GM10847 (cell line): ENCODE data around the gene PELI3.

ENCODE experiments used
- POLR2A ChIP-seq: IDR thresholded peaks from 2 replicates; pipeline ENCODE4 v1.6.1; 2011; ENCODE audit not compliant: insufficient read length; ENCODE audit errors: extremely low read depth

Gene PELI3

GRCh38 chr11:66479394-66480116 is 12.8 kb downstream of the PELI3 start:
- no peak for TF ChIP-seq POLR2A

DNA sequence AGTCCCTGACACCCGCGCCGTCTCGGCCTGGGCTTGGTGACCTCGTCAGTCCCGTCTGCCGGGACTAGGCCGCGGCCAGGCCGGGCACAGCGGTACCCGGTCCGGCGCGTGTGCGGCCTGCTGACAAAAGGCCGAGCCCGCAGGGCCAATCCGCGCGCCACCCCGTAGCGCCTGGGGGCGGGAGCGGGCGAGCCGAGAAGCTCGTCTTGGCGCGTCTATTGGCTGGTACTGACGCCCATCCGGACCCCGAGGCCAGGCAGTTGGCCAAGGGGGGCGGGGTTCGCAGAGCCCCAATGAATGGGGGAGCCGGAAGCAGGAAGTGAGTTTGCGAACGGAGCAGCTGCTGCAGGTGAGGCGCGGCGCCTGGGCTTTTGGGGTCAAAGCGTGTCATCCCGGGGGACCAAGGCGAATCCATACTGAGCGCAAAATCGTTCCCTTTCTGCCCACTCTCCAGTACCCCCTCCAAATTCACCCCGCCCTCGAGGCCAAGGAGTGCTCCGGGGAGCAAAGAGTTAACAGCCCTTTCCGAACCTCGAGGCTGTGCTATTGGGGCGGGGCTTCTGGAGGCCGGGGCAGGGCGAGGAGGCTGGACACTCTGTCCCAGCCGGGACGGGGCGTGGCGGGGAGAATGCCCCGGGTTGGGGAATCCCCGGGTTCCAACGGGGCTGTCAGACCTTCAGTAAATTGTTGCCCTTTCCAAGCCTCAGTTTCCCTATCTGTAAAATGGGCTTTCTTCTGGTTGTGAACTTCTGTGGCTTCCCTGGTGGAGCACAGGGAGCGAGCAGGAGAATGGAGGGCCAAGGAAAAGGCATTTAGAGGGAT is 13.6 kb downstream of the PELI3 start, which contains the start of gene DPP3:
Gene DPP3, plus strand, starts transcription at position 318 of the 822 bp plus-strand sequence. CDS start 1,767 bp downstream, outside the sequence.
- TF ChIP-seq POLR2A: peak; percentile 80

DNA sequence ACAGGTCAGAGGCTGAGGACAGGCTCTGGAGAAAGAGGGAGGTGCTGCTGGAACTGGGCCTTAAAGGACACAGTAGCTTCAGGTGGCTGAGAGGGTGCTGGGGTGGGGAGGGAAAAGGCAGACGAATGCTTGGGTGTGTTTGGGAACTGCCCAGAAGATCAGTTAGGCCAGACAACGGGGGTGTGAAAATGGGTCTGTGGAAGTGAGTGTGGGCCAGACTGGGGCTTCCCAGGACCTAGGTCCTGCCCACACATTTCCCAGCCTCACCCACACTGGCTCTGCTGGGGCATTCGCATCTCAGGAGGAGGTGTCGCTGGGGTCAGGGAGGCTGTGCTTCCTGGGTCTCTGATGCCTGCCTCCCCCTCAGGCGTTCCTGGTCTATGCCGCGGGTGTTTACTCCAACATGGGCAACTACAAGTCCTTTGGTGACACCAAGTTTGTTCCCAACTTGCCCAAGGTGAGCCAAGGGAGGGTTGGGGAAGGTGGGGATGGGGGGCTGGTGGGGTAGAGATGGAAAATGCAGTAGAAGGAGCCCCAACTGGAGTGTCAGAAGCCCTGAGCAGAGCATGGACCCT is 18.2 kb downstream of the PELI3 start:
- no peak for TF ChIP-seq POLR2A

DNA sequence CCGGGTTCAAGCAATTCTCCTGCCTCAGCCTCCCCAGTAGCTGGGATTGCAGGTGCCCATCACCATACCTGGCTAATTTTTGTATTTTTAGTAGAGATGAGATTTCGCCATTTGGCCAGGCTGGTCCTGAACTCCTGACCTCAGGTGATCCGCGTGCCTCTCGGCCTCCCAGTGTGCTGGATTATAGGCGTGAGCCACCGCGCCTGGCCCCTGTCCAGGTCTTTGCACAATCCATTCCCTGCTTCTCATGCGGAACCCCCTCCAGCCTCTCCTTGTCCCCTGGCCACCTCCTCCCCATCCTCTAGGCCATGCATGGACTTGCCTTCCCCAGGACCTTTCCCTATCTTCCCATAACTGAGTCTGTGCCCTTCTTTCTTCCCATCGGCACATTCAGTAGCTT is 22.3 kb downstream of the PELI3 start:
- no peak for TF ChIP-seq POLR2A

- no peak for TF ChIP-seq POLR2A
These were observed 22.9 kb downstream of the PELI3 start for GRCh38 chr11:66489636-66490035.

GRCh38 chr11:66491315-66491935 is 24.7 kb downstream of the PELI3 start:
- TF ChIP-seq POLR2A: no peak

- TF ChIP-seq POLR2A: no peak
These were observed 25.6 kb downstream of the PELI3 start for GRCh38 chr11:66492161-66492865.

- no peak for TF ChIP-seq POLR2A
These were observed 26.4 kb downstream of the PELI3 start for GRCh38 chr11:66493130-66493529.

DNA sequence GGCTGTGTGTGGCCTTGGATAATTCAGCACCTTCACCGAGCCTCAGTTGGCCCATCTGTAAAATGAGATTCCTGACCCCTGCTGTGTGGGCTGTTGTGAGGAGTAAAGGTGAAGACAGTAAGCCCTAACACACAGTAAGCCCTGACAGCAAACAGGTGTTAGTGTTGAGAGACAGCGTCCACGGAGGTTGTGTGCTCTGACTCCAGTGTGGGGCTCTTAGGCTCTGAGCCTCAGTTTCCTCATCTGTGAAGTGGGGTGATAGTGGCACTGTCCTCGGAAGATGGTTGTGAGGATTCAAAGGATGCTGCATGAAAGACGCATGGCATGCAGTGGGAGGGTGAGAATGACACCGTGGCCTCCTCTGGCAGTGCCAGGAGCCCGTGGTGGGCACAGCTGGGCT is 27.8 kb downstream of the PELI3 start:
- TF ChIP-seq POLR2A: no peak

DNA sequence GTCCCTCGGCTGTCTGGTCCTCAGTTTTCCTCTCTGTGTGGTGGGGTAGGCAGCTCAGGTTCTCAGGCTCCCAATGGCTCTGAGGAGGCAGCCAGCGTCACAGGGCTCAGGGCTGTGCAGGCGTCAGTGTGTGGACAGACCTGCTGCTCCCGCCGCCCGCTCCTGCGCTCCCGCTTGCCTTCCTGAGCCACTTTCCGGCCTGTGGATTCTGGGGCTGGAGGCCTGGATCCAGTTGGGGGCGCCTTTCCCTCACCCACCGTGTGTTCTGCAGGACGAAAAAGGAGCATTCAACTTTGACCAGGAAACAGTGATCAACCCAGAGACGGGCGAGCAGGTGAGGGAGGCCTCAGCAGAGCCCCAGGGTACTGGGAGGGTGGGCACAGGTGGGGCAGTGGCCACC is 28.2 kb downstream of the PELI3 start:
- TF ChIP-seq POLR2A: no peak

DNA sequence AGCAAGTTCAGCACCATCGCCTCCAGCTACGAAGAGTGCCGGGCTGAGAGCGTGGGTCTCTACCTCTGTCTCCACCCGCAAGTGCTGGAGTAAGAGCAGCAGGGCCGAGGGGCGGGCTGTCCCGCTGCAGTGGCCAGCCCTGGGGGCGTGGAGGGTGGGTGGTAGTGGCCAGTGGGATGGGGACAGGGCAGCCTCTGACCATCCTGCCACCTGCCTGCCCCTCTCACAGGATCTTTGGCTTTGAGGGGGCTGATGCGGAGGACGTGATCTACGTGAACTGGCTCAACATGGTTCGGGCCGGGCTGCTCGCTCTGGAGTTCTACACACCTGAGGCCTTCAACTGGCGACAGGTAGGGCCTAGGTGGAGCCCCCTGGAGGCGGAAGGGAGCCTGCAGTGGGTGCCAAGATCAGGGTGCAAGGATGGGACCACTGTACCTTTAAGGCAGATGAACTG is 28.7 kb downstream of the PELI3 start:
- no peak for TF ChIP-seq POLR2A

DNA sequence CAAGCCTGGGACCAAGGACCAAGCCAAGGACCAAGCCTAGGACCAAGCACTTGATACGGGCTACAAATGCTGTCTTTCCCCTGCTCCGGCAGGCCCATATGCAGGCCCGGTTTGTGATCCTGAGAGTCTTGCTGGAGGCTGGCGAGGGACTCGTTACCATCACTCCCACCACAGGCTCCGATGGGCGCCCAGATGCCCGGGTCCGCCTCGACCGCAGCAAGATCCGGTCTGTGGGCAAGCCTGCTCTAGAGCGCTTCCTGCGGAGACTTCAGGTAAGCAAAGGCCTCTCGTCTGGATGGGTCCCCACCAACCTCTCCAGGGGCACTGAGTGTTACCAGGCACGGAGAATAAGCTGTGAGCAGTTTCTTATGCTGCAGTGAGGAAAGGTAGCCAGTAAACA is 30.5 kb downstream of the PELI3 start:
- TF ChIP-seq POLR2A: no peak

DNA sequence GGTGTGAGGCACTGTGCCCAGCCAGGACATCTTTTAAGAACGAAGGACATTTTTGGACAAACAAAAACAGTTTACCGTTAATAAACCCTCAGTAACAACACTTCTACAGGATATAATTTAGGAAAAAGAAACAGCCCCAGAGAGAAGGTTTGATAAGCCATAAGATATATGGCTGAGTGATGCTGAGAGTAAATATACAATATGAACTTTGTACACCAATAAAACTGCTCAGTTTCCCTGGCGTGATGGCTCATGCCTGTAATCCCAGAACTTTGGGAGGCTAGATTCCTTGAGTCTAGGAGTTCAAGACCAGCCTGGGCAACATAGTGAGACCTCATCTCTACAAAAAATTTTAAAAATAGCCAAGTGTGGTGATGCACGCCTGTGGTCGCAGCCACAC is 31.8 kb downstream of the PELI3 start:
- TF ChIP-seq POLR2A: no peak

- no peak for TF ChIP-seq POLR2A
These were observed 38.6 kb downstream of the PELI3 start for GRCh38 chr11:66505276-66505816.

- TF ChIP-seq POLR2A: no peak
These were observed 42.4 kb downstream of the PELI3 start for GRCh38 chr11:66509131-66509561.
